Gastrocnemius medialis (tissue), 4 donors: ENCODE results near the gene NTNG1. TPM values are rescaled to one million over a fixed set of nuclear protein-coding genes. Genes with fewer than 3 reads are reported as not detected.

Experiments
- ATAC-seq, 2 donors: fragments of 150-250 bp; one replicate each; pipeline ENCODE4 v1.9.1; 2016
- DNase-seq, 2 donors: peaks; one replicate each; pipeline ENCODE4 v3.0.0-alpha.2; 2019
- H3K27ac ChIP-seq, 4 donors: fragments of 200-600 bp; sonication (generic); 1 replicate in 1 of 4; 2 replicates in 3 of 4; pipeline ENCODE4 v1.5.1; 2016 to 2018; ENCODE audit warnings: mild to moderate bottlenecking in 2 of 4, moderate library complexity in 1 of 4
- H3K27me3 ChIP-seq, 3 donors: fragments of 200-600 bp; sonication (generic) in 2 of 3; 1 replicate in 1 of 3; 2 replicates in 2 of 3; pipeline versions ENCODE4 v1.5.1 to v1.6.0; 2016 to 2019; ENCODE audit warnings: mild to moderate bottlenecking in 1 of 3, moderate library complexity in 1 of 3
- H3K36me3 ChIP-seq, 2 donors: fragments of 200-600 bp; sonication (generic) in 1 of 2; one replicate each; pipeline ENCODE4 v1.5.1; 2017 to 2018
- H3K4me1 ChIP-seq, 2 donors: fragments of 200-600 bp; sonication (generic) in 1 of 2; one replicate each; pipeline ENCODE4 v1.5.1; 2016 to 2017; ENCODE audit warnings: mild to moderate bottlenecking in 2 of 2
- H3K4me3 ChIP-seq, 4 donors: fragments of 200-600 bp; sonication (generic) in 3 of 4; 1 replicate in 1 of 4; 2 replicates in 3 of 4; pipeline ENCODE4 v1.5.1; 2016 to 2019; ENCODE audit warnings: mild to moderate bottlenecking in 2 of 4
- H3K9me3 ChIP-seq, 3 donors: fragments of 200-600 bp; sonication (generic) in 2 of 3; 1 replicate in 1 of 3; 2 replicates in 2 of 3; pipeline ENCODE4 v1.5.1; 2016 to 2019
- CTCF ChIP-seq, 5 experiments: fragments of 450-650 bp in 3 of 5; fragments of 200-600 bp in 2 of 5; sonication (generic) in 2 of 5; IDR thresholded peaks in 4 of 5; conservative IDR thresholded peaks in 1 of 5; 1 replicate in 4 of 5; 2 replicates in 1 of 5; pipeline ENCODE4 v1.5.1; 2016 to 2019; ENCODE audit warnings: antibody characterized with exemption in 5 of 5, mild to moderate bottlenecking in 3 of 5, moderate library complexity in 3 of 5
- POLR2A ChIP-seq, 2 donors: fragments of 450-650 bp; IDR thresholded peaks; one replicate each; pipeline ENCODE4 v1.6.1; 2017; ENCODE audit warnings: antibody characterized with exemption in 2 of 2, mild to moderate bottlenecking in 2 of 2, moderate library complexity in 2 of 2
- in situ Hi-C, 4 donors: fragments of 200-750 bp; cut with MboI; loops; one replicate each; pipeline versions ENCODE4 v1.15.0 to v1.8.0; 2017; ENCODE audit warnings: low sequenced_read_pairs in 4 of 4
- intact Hi-C: fragments of 100-400 bp; cut with DNase I; formaldehyde crosslinking; loops from one replicate; pipeline ENCODE4 v1.15.1; 2023; ENCODE audit warnings: low total_unique reads
- total RNA-seq, 4 donors: library from RNA; depleted of rRNA; stranded (reverse); fragments of >200 nt; gene quantifications; one replicate each; pipeline versions ENCODE4 v1.1.0 to v1.2.3, GENCODE V29; 2016

The NTNG1 gene
- total RNA-seq, 4 donors from 2014 or later, result not detected

GRCh38 chr1:107141491-107142126, 770 bp downstream of the NTNG1 start:
- H3K9me3 ChIP-seq, result no peaks in the 10 kb centered on the region
- no peak overlapping the region for H3K27ac ChIP-seq
- no peaks in the 10 kb centered on the region for H3K36me3 ChIP-seq
- intact Hi-C loops, result no loop called here
- no peak for ATAC-seq
- peaks cover 27 to 63% (median 35%) of the 10 kb centered on the region in 3 donors for H3K27me3 ChIP-seq
- H3K4me3 ChIP-seq, result peak overlapping the region; percentile 48 to 69 (median 56)
- peaks cover 9 to 12% of the 10 kb centered on the region in 2 donors for H3K4me1 ChIP-seq
- in situ Hi-C loops, result no loop called here
- TF ChIP-seq CTCF (IDR thresholded peaks at IDR 0.05 in 4 of 5, conservative IDR thresholded peaks at IDR 0.05 in 1 of 5) (no peak), POLR2A (IDR thresholded peaks at IDR 0.05) (no peak)
- DNase-seq, result no peak

- Histone ChIP-seq H3K9me3 (no peaks in the 10 kb centered on the region), H3K4me1 (peaks cover 9 to 12% of the 10 kb centered on the region in 2 donors), H3K36me3 (no peaks in the 10 kb centered on the region), H3K4me3 (peak overlapping the region; percentile 48 to 69 (median 56)), H3K27ac (no peak overlapping the region), H3K27me3 (peaks cover 27 to 63% (median 37%) of the 10 kb centered on the region in 3 donors)
- intact Hi-C loops (no loop called here), in situ Hi-C loops (no loop called here)
- ATAC-seq (no peak), DNase-seq (no peak)
- TF ChIP-seq POLR2A (IDR thresholded peaks at IDR 0.05) (no peak), CTCF (IDR thresholded peaks at IDR 0.05 in 4 of 5, conservative IDR thresholded peaks at IDR 0.05 in 1 of 5) (peak in 3 of 5 experiments; percentile 29 to 63 (median 57))
Observed at GRCh38 chr1:107142140-107142542, 1.3 kb downstream of the NTNG1 start.

- DNase-seq (no peak), ATAC-seq (no peak)
- no peak overlapping the region for H3K27ac ChIP-seq
- peaks cover 27 to 62% (median 38%) of the 10 kb centered on the region in 3 donors for H3K27me3 ChIP-seq
- no peaks in the 10 kb centered on the region for H3K9me3 ChIP-seq
- intact Hi-C loops, result no loop called here
- H3K4me3 ChIP-seq, result no peak overlapping the region
- in situ Hi-C loops, result no loop called here
- peaks cover 9 to 12% of the 10 kb centered on the region in 2 donors for H3K4me1 ChIP-seq
- no peaks in the 10 kb centered on the region for H3K36me3 ChIP-seq
- TF ChIP-seq POLR2A (IDR thresholded peaks at IDR 0.05) (no peak), CTCF (IDR thresholded peaks at IDR 0.05 in 4 of 5, conservative IDR thresholded peaks at IDR 0.05 in 1 of 5) (no peak)
Observed at GRCh38 chr1:107142666-107143065, 1.8 kb downstream of the NTNG1 start.

GRCh38 chr1:107145637-107146036, 4.8 kb downstream of the NTNG1 start:
- H3K27me3 ChIP-seq, result peaks cover 17 to 48% (median 27%) of the 10 kb centered on the region in 3 donors
- in situ Hi-C loops, result no loop called here
- ATAC-seq, result no peak
- no peaks in the 10 kb centered on the region for H3K36me3 ChIP-seq
- no peaks in the 10 kb centered on the region for H3K9me3 ChIP-seq
- H3K27ac ChIP-seq, result no peak overlapping the region
- DNase-seq, result no peak
- no peak overlapping the region for H3K4me3 ChIP-seq
- TF ChIP-seq POLR2A (IDR thresholded peaks at IDR 0.05), result no peak
- no peak for TF ChIP-seq CTCF (IDR thresholded peaks at IDR 0.05 in 4 of 5, conservative IDR thresholded peaks at IDR 0.05 in 1 of 5)
- H3K4me1 ChIP-seq, result peaks cover 3 to 10% of the 10 kb centered on the region in 2 donors
- intact Hi-C loops, result no loop called here
